ENCODE measurements around the gene KRT74. TPM values are rescaled to one million over a fixed set of nuclear protein-coding genes. Genes with fewer than 3 reads are reported as not detected.

The KRT74 gene
- total and polyA plus RNA-seq, 9 donors: not detected

DNA sequence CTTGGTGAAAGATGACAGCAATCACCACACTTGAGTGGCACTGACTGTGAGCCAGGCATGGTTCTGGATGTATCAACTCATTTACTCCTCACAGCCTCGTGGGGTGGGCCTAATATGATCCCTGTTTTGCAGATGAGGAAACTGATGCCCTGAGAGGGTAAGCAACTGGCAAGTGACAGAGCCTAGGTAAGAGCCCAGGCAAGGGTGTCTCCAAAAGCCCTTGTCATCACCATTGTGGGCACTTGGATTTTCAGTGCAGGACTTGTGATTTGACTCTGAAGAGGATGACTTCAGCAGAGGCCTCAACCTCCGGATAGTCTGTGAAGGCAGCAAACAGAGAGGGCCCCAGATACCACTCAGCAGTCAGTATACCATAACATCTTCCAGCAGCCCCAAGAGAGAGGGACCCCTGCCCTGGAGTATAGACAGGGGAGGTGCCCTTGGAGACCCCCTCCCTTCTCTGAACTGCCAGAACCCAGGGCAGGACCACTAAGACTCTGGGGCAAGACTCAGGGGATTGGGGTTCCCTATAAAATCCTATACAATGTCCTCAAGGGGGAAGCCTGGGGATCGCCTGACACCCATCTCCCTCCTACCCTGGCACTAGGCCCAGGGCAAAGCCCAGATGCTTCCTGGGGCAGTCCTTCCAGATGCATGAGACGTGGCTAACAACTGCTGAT is 46.4 kb downstream of the KRT74 start:
- no peaks in the 10 kb centered on the region for H3K27me3 ChIP-seq
- intact Hi-C loops (cut with DNase I): no loop called here
- no peaks in the 10 kb centered on the region for H3K36me3 ChIP-seq
- no peaks in the 10 kb centered on the region for H3K4me1 ChIP-seq (ENCODE audit: insufficient read depth)
- no peak overlapping the region for H3K4me3 ChIP-seq
- no peak overlapping the region for H3K27ac ChIP-seq
- 61 to 81% (median 65%) methylated on average over 4 of the region's 4 CpGs for WGBS, 3 donors
- no peak for TF ChIP-seq POLR2A (IDR thresholded peaks at IDR 0.05)
- TF ChIP-seq EP300 (IDR thresholded peaks at IDR 0.05): no peak
- TF ChIP-seq, protein P1, sequence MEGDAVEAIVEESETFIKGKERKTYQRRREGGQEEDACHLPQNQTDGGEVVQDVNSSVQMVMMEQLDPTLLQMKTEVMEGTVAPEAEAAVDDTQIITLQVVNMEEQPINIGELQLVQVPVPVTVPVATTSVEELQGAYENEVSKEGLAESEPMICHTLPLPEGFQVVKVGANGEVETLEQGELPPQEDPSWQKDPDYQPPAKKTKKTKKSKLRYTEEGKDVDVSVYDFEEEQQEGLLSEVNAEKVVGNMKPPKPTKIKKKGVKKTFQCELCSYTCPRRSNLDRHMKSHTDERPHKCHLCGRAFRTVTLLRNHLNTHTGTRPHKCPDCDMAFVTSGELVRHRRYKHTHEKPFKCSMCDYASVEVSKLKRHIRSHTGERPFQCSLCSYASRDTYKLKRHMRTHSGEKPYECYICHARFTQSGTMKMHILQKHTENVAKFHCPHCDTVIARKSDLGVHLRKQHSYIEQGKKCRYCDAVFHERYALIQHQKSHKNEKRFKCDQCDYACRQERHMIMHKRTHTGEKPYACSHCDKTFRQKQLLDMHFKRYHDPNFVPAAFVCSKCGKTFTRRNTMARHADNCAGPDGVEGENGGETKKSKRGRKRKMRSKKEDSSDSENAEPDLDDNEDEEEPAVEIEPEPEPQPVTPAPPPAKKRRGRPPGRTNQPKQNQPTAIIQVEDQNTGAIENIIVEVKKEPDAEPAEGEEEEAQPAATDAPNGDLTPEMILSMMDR (IDR thresholded peaks at IDR 0.05): no peak
- DNase-seq: no peak
- no peaks in the 10 kb centered on the region for H3K9me3 ChIP-seq

DNA sequence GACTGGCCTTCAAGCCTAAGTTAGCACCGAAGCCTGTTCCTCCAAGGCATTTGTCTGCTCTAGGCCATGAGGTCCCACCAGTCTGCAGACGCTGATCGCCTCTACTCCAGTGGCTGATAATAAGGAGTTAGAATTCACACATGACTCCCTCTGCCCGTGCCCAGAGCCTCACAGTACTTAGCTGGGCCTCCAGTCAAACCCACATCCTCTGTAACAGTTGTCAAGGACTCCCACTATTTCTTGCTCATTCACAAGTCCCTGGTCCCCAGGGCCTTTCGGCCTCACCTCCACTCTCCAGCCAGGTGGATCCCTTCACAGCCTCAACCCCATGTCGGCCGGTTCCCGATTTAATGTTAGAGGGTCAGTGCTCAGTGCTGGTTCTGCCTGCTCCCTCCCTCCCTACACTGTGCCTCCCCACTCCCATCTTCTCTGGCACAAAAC is 47.1 kb downstream of the KRT74 start:
- Histone ChIP-seq H3K27me3 (no peaks in the 10 kb centered on the region), H3K36me3 (no peaks in the 10 kb centered on the region), H3K4me3 (no peak overlapping the region), H3K4me1 (ENCODE audit: insufficient read depth) (no peaks in the 10 kb centered on the region), H3K27ac (no peak overlapping the region), H3K9me3 (no peaks in the 10 kb centered on the region)
- TF ChIP-seq, protein P1 (IDR thresholded peaks at IDR 0.05): no peak
- TF ChIP-seq POLR2A (IDR thresholded peaks at IDR 0.05) (no peak), EP300 (IDR thresholded peaks at IDR 0.05) (no peak)
- DNase-seq: no peak
- 40 to 51% (median 47%) methylated on average over 8 of the region's 8 CpGs for WGBS, 3 donors
- intact Hi-C loops (cut with DNase I): no loop called here

DNA sequence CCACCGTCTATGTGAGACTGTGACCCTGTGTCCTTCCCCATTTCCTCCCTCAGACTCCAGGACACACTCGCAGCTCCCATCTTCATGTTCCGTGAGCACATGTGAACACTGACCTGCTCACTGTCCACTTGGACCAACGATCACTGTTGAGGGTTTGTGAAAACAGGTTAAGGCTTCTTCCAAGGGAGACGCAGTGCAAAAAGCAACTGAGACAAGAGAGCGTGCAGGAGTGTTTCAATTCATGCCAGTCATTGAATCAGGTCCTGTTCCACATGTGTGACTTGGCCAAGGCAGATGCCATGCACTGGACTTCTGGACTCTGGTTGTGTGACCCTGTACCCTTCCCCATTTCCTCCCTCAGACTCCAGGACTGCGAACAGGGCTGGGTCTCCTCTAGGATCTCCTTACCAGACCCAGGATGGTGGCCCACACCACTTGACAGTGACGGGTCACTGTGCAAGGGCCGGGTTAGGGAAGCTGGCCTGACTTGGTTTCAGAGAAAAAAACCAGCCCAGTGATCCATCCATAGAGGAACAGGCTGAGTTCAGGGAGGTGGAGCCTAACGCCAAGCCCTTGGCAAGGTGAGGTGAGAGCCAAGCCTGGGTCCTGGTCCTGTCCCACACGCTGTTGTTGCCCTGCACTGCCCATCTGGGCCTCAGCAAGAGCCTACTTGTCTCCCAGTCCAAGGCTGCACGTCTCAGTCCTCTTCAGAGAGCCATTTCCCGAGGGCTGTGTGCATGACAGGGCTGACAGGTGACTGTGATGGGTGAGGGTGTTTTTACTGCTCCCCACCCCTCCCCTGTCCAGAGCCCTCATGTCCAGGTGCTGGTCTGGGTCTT is 47.8 kb downstream of the KRT74 start:
- TF ChIP-seq EP300 (IDR thresholded peaks at IDR 0.05) (no peak), POLR2A (IDR thresholded peaks at IDR 0.05) (no peak)
- TF ChIP-seq, protein P1 (IDR thresholded peaks at IDR 0.05): no peak
- 77 to 87% (median 82%) methylated on average over 13 of the region's 13 CpGs for WGBS, 3 donors
- no peaks in the 10 kb centered on the region for H3K9me3 ChIP-seq
- no peak overlapping the region for H3K4me3 ChIP-seq
- no peaks in the 10 kb centered on the region for H3K27me3 ChIP-seq
- intact Hi-C loops (cut with DNase I): no loop called here
- no peaks in the 10 kb centered on the region for H3K4me1 ChIP-seq (ENCODE audit: insufficient read depth)
- H3K36me3 ChIP-seq: no peaks in the 10 kb centered on the region
- no peak for DNase-seq
- H3K27ac ChIP-seq: no peak overlapping the region

DNA sequence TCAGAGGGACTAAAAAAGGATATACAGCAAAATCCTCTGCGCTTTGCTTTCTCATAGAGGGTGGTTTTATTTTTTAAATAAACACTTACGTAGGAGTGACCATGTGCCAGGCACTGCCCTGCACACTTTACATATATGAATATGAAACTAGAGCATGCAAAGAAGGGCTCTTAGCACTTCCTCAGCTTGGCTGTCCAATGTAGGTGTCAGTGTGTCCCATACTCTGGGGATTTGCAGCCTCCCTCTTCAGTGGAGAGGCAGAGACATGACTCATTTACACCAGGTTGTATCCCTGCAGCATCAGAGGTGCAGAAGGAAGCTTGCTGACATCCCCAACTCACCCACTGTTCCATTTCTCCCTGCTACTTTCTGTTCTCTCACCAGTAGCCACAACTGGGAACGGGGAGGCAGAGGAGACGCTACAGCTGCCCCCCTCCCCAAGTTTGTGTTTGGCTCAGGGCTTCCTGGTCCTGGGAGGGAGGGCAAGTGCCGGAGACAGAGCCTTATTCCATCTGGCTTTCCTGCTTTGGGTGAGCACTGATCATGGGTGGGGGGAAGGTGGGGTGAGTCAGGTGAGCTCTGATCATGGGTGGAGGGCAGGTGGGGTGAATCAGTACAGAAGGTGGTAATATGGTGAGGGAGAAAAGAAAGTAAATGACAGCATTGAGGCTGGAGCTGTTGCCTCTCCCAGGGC is 48.6 kb downstream of the KRT74 start:
- Histone ChIP-seq H3K27ac (no peak overlapping the region), H3K4me3 (no peak overlapping the region), H3K27me3 (no peaks in the 10 kb centered on the region), H3K4me1 (ENCODE audit: insufficient read depth) (no peaks in the 10 kb centered on the region), H3K36me3 (no peaks in the 10 kb centered on the region), H3K9me3 (no peaks in the 10 kb centered on the region)
- no peak for DNase-seq
- TF ChIP-seq POLR2A (IDR thresholded peaks at IDR 0.05) (no peak), EP300 (IDR thresholded peaks at IDR 0.05) (no peak)
- TF ChIP-seq, protein P1 (IDR thresholded peaks at IDR 0.05): no peak
- intact Hi-C loops (cut with DNase I): no loop called here
- WGBS, 3 donors: 50 to 83% (median 75%) methylated on average over 5 of the region's 5 CpGs
